ENCODE results near the gene KARS1.
"Not testable (repeated sequence)": the region's sequence is repeated elsewhere in the genome, so short reads cannot be mapped to it uniquely, and the experiment has no call there.

The KARS1 gene

GRCh38 chr16:75606507-75606906 is 41.0 kb downstream of the KARS1 start:
- H3K27ac ChIP-seq (ENCODE audit: low read depth, low read length): no peak overlapping the region
- H3K27me3 ChIP-seq (ENCODE audit: insufficient read depth, low read length): no peaks in the 10 kb centered on the region
- H3K4me1 ChIP-seq (ENCODE audit: control insufficient read depth, insufficient read depth, low read length, unreplicated experiment): no peaks in the 10 kb centered on the region
- peaks cover 58% of the 10 kb centered on the region for H3K36me3 ChIP-seq (ENCODE audit: insufficient read depth, low read length)
- H2AFZ ChIP-seq (ENCODE audit: low read length, unreplicated experiment): no peak overlapping the region
- H3K79me2 ChIP-seq (ENCODE audit: control insufficient read depth, insufficient read depth, low read length, unreplicated experiment): no peaks in the 10 kb centered on the region
- H3K4me3 ChIP-seq (ENCODE audit: low read depth, low read length): no peak overlapping the region

- Histone ChIP-seq H3K4me3 (ENCODE audit: low read depth, low read length) (no peak overlapping the region), H3K4me1 (ENCODE audit: control insufficient read depth, insufficient read depth, low read length, unreplicated experiment) (no peaks in the 10 kb centered on the region), H3K27me3 (ENCODE audit: insufficient read depth, low read length) (no peaks in the 10 kb centered on the region), H3K79me2 (ENCODE audit: control insufficient read depth, insufficient read depth, low read length, unreplicated experiment) (no peaks in the 10 kb centered on the region), H3K36me3 (ENCODE audit: insufficient read depth, low read length) (peaks cover 47% of the 10 kb centered on the region), H2AFZ (ENCODE audit: low read length, unreplicated experiment) (no peak overlapping the region), H3K27ac (ENCODE audit: low read depth, low read length) (no peak overlapping the region)
Observed at GRCh38 chr16:75603241-75603640, 44.2 kb downstream of the KARS1 start.

- Histone ChIP-seq H3K4me1 (ENCODE audit: control insufficient read depth, insufficient read depth, low read length, unreplicated experiment) (peaks cover 2% of the 10 kb centered on the region), H2AFZ (ENCODE audit: low read length, unreplicated experiment) (no peak overlapping the region), H3K27ac (ENCODE audit: low read depth, low read length) (no peak overlapping the region), H3K27me3 (ENCODE audit: insufficient read depth, low read length) (no peaks in the 10 kb centered on the region), H3K79me2 (ENCODE audit: control insufficient read depth, insufficient read depth, low read length, unreplicated experiment) (no peaks in the 10 kb centered on the region), H3K4me3 (ENCODE audit: low read depth, low read length) (no peak overlapping the region), H3K36me3 (ENCODE audit: insufficient read depth, low read length) (peaks cover 48% of the 10 kb centered on the region)
Observed at GRCh38 chr16:75599452-75600277, 47.8 kb downstream of the KARS1 start.

- Histone ChIP-seq H3K27me3 (ENCODE audit: insufficient read depth, low read length) (no peaks in the 10 kb centered on the region), H3K4me1 (ENCODE audit: control insufficient read depth, insufficient read depth, low read length, unreplicated experiment) (peaks cover 21% of the 10 kb centered on the region), H3K27ac (ENCODE audit: low read depth, low read length) (no peak overlapping the region), H2AFZ (ENCODE audit: low read length, unreplicated experiment) (no peak overlapping the region), H3K36me3 (ENCODE audit: insufficient read depth, low read length) (peaks cover 14% of the 10 kb centered on the region; the same call in 1 of the 2 replicates), H3K4me3 (ENCODE audit: low read depth, low read length) (no peak overlapping the region), H3K79me2 (ENCODE audit: control insufficient read depth, insufficient read depth, low read length, unreplicated experiment) (no peaks in the 10 kb centered on the region)
Observed at GRCh38 chr16:75593825-75594820, 53.3 kb downstream of the KARS1 start.

- no peak overlapping the region for H3K27ac ChIP-seq (ENCODE audit: low read depth, low read length)
- H3K4me1 ChIP-seq (ENCODE audit: control insufficient read depth, insufficient read depth, low read length, unreplicated experiment): peaks cover 21% of the 10 kb centered on the region
- no peaks in the 10 kb centered on the region for H3K27me3 ChIP-seq (ENCODE audit: insufficient read depth, low read length)
- H3K36me3 ChIP-seq (ENCODE audit: insufficient read depth, low read length): peaks cover 14% of the 10 kb centered on the region; the same call in 1 of the 2 replicates
- no peak overlapping the region for H3K4me3 ChIP-seq (ENCODE audit: low read depth, low read length)
- no peaks in the 10 kb centered on the region for H3K79me2 ChIP-seq (ENCODE audit: control insufficient read depth, insufficient read depth, low read length, unreplicated experiment)
- no peak overlapping the region for H2AFZ ChIP-seq (ENCODE audit: low read length, unreplicated experiment)
Observed at GRCh38 chr16:75593308-75593707, 54.2 kb downstream of the KARS1 start.

- not testable (repeated sequence) for H3K36me3 ChIP-seq (ENCODE audit: insufficient read depth, low read length); H3K4me3 ChIP-seq (ENCODE audit: low read depth, low read length); H3K27me3 ChIP-seq (ENCODE audit: insufficient read depth, low read length); H3K27ac ChIP-seq (ENCODE audit: low read depth, low read length); H2AFZ ChIP-seq (ENCODE audit: low read length, unreplicated experiment); H3K79me2 ChIP-seq (ENCODE audit: control insufficient read depth, insufficient read depth, low read length, unreplicated experiment)
- H3K4me1 ChIP-seq (ENCODE audit: control insufficient read depth, insufficient read depth, low read length, unreplicated experiment): peaks cover 21% of the 10 kb centered on the region
Observed at GRCh38 chr16:75591927-75592326, 55.5 kb downstream of the KARS1 start.

GRCh38 chr16:75590920-75591843 is 56.3 kb downstream of the KARS1 start:
- Histone ChIP-seq H3K79me2 (ENCODE audit: control insufficient read depth, insufficient read depth, low read length, unreplicated experiment) (no peaks in the 10 kb centered on the region), H3K36me3 (ENCODE audit: insufficient read depth, low read length) (no peaks in the 10 kb centered on the region), H3K4me1 (ENCODE audit: control insufficient read depth, insufficient read depth, low read length, unreplicated experiment) (peaks cover 21% of the 10 kb centered on the region), H3K4me3 (ENCODE audit: low read depth, low read length) (no peak overlapping the region), H3K27ac (ENCODE audit: low read depth, low read length) (0 out of 2 replicates have a peak overlapping the region, but pooled peaks have one; percentile 13), H2AFZ (ENCODE audit: low read length, unreplicated experiment) (no peak overlapping the region), H3K27me3 (ENCODE audit: insufficient read depth, low read length) (no peaks in the 10 kb centered on the region)

- Histone ChIP-seq H2AFZ (ENCODE audit: low read length, unreplicated experiment) (no peak overlapping the region), H3K4me3 (ENCODE audit: low read depth, low read length) (no peak overlapping the region), H3K4me1 (ENCODE audit: control insufficient read depth, insufficient read depth, low read length, unreplicated experiment) (peaks cover 16% of the 10 kb centered on the region), H3K79me2 (ENCODE audit: control insufficient read depth, insufficient read depth, low read length, unreplicated experiment) (no peaks in the 10 kb centered on the region), H3K27me3 (ENCODE audit: insufficient read depth, low read length) (no peaks in the 10 kb centered on the region), H3K27ac (ENCODE audit: low read depth, low read length) (no peak overlapping the region), H3K36me3 (ENCODE audit: insufficient read depth, low read length) (no peaks in the 10 kb centered on the region)
Observed at GRCh38 chr16:75589306-75589705, 58.2 kb downstream of the KARS1 start.

- no peaks in the 10 kb centered on the region for H3K36me3 ChIP-seq (ENCODE audit: insufficient read depth, low read length)
- H3K27me3 ChIP-seq (ENCODE audit: insufficient read depth, low read length): no peaks in the 10 kb centered on the region
- H3K4me3 ChIP-seq (ENCODE audit: low read depth, low read length): no peak overlapping the region
- no peaks in the 10 kb centered on the region for H3K79me2 ChIP-seq (ENCODE audit: control insufficient read depth, insufficient read depth, low read length, unreplicated experiment)
- H2AFZ ChIP-seq (ENCODE audit: low read length, unreplicated experiment): no peak overlapping the region
- no peak overlapping the region for H3K27ac ChIP-seq (ENCODE audit: low read depth, low read length)
- H3K4me1 ChIP-seq (ENCODE audit: control insufficient read depth, insufficient read depth, low read length, unreplicated experiment): peaks cover 10% of the 10 kb centered on the region
Observed at GRCh38 chr16:75588716-75589115, 58.7 kb downstream of the KARS1 start.

GRCh38 chr16:75584108-75584507 is 63.4 kb downstream of the KARS1 start:
- Histone ChIP-seq H3K79me2 (ENCODE audit: control insufficient read depth, insufficient read depth, low read length, unreplicated experiment) (no peaks in the 10 kb centered on the region), H3K4me1 (ENCODE audit: control insufficient read depth, insufficient read depth, low read length, unreplicated experiment) (no peaks in the 10 kb centered on the region), H2AFZ (ENCODE audit: low read length, unreplicated experiment) (no peak overlapping the region), H3K36me3 (ENCODE audit: insufficient read depth, low read length) (0 out of 2 replicates have a peak, but pooled peaks cover 2% of the 10 kb centered on the region), H3K27me3 (ENCODE audit: insufficient read depth, low read length) (no peaks in the 10 kb centered on the region), H3K27ac (ENCODE audit: low read depth, low read length) (no peak overlapping the region), H3K4me3 (ENCODE audit: low read depth, low read length) (no peak overlapping the region)

Data from ACC112 (cell line).